Activated CD4-positive, alpha-beta memory T cell treated with anti-CD3 and anti-CD28 coated beads, Interleukin-2, amount 10 ng/mL, durations not matched to agents 7 days and 5 days (primary cell): ENCODE results near the gene CERT1. TPM values are rescaled to one million over a fixed set of nuclear protein-coding genes. Genes with fewer than 3 reads are reported as not detected.
A peak's percentile ranks its signal among the peaks of the same experiment; 100 is the strongest.
"Not testable (repeated sequence)": the region's sequence is repeated elsewhere in the genome, so short reads cannot be mapped to it uniquely, and the experiment has no call there.

Source experiments
- CTCF ChIA-PET: fragments of 350-600 bp; sonication (Branson Sonifier 250); formaldehyde crosslinking; loops from one replicate; lab custom pipeline; 2021; ENCODE audit warnings: antibody characterized with exemption, inconsistent platforms; lab: Charles Lee
- POLR2A ChIA-PET: fragments of 350-600 bp; sonication (Branson Sonifier 250); formaldehyde crosslinking; loops from one replicate; lab custom pipeline; 2021; ENCODE audit warnings: antibody characterized with exemption; lab: Charles Lee
- DNase-seq: peaks from one replicate; pipeline ENCODE4 v3.0.0-alpha.2; 2020
- H3K27ac Mint-ChIP-seq: one replicate; pipeline ENCODE4 v1.8.0; 2021; ENCODE audit warnings: mild to moderate bottlenecking, mixed read lengths
- H3K27me3 Mint-ChIP-seq: one replicate; pipeline ENCODE4 v1.8.0; 2021; ENCODE audit warnings: mixed read lengths
- H3K36me3 Mint-ChIP-seq: one replicate; pipeline ENCODE4 v1.8.0; 2021; ENCODE audit warnings: low read depth, mixed read lengths
- H3K4me1 Mint-ChIP-seq: one replicate; pipeline ENCODE4 v1.8.0; 2021; ENCODE audit warnings: mixed read lengths
- H3K4me3 Mint-ChIP-seq: one replicate; pipeline ENCODE4 v1.8.0; 2021; ENCODE audit warnings: mild to moderate bottlenecking, mixed read lengths
- H3K9me3 Mint-ChIP-seq: one replicate; pipeline ENCODE4 v1.8.0; 2021; ENCODE audit warnings: mixed read lengths
- total RNA-seq, 2 experiments: library from RNA; stranded (reverse); gene quantifications; one replicate each; pipeline ENCODE4 v1.2.3, GENCODE V29; 2021

CERT1 gene
- total RNA-seq, 2 experiments from 2014 or later = 36.2 to 39.7 TPM

- peaks cover 37% of the 10 kb centered on the region for H3K36me3 Mint-ChIP-seq
- no peak for DNase-seq
- H3K9me3 Mint-ChIP-seq = no peaks in the 10 kb centered on the region
- no peak overlapping the region for H3K4me3 Mint-ChIP-seq
- H3K4me1 Mint-ChIP-seq = peaks cover 54% of the 10 kb centered on the region
- CTCF ChIA-PET = no interaction called here
- H3K27me3 Mint-ChIP-seq = no peaks in the 10 kb centered on the region
- POLR2A ChIA-PET = no interaction called here
- H3K27ac Mint-ChIP-seq = no peak overlapping the region
Measured at GRCh38 chr5:75514323-75514722, 2.9 kb upstream of the CERT1 start.

GRCh38 chr5:75513841-75514240 is 2.4 kb upstream of the CERT1 start:
- ChIA-PET POLR2A (no interaction called here), CTCF (no interaction called here)
- DNase-seq = no peak
- no peak overlapping the region for H3K27ac Mint-ChIP-seq
- H3K9me3 Mint-ChIP-seq = no peaks in the 10 kb centered on the region
- no peaks in the 10 kb centered on the region for H3K27me3 Mint-ChIP-seq
- H3K4me1 Mint-ChIP-seq = peaks cover 51% of the 10 kb centered on the region
- H3K4me3 Mint-ChIP-seq = no peak overlapping the region
- H3K36me3 Mint-ChIP-seq = peaks cover 33% of the 10 kb centered on the region

GRCh38 chr5:75512383-75513074 is 1.1 kb upstream of the CERT1 start:
- no peaks in the 10 kb centered on the region for H3K27me3 Mint-ChIP-seq
- H3K4me3 Mint-ChIP-seq = peak overlapping the region; percentile 95
- H3K9me3 Mint-ChIP-seq = no peaks in the 10 kb centered on the region
- POLR2A ChIA-PET = interaction anchor here (1.0 to 4.3 kb wide), 11 partner anchors 8 to 1518 kb away, joined by 3 to 31 read pairs (median 4); partner anchors contain the start of genes AGGF1, GCNT4, HMGCR and POC5
- H3K36me3 Mint-ChIP-seq = peaks cover 32% of the 10 kb centered on the region
- H3K4me1 Mint-ChIP-seq = peaks cover 56% of the 10 kb centered on the region
- CTCF ChIA-PET = interaction anchor here (0.6 to 1.2 kb wide), 2 partner anchors 276 to 575 kb away, joined by 3 to 5 read pairs; partner anchors contain the start of gene ANKRD31
- DNase-seq = no peak
- peak overlapping the region; percentile 86 for H3K27ac Mint-ChIP-seq

- no peak for DNase-seq
- ChIA-PET POLR2A (interaction anchor here (0.8 to 4.3 kb wide), 10 partner anchors 9 to 1032 kb away, joined by 3 to 31 read pairs (median 4); partner anchors contain the start of genes ANKRD31, GCNT4, HMGCR and POC5), CTCF (interaction anchor here (1.0 kb wide), 2 partner anchors 170 to 1608 kb away, joined by 3 read pairs; no protein-coding TSS in a partner anchor)
- Mint-ChIP-seq H3K27ac (peak overlapping the region; percentile 86), H3K36me3 (peaks cover 29% of the 10 kb centered on the region), H3K4me1 (peaks cover 54% of the 10 kb centered on the region), H3K9me3 (no peaks in the 10 kb centered on the region), H3K27me3 (no peaks in the 10 kb centered on the region), H3K4me3 (peak overlapping the region; percentile 95)
Measured at GRCh38 chr5:75510836-75511434, 494 bp downstream of the CERT1 start.

GRCh38 chr5:75510417-75510835 is 1.0 kb downstream of the CERT1 start:
- H3K4me1 Mint-ChIP-seq = peaks cover 55% of the 10 kb centered on the region
- peak overlapping the region; percentile 95 for H3K4me3 Mint-ChIP-seq
- ChIA-PET CTCF (interaction anchor here (1.0 to 1.3 kb wide), 3 partner anchors 71 to 1608 kb away, joined by 3 read pairs; no protein-coding TSS in a partner anchor), POLR2A (interaction anchor here (0.8 to 4.3 kb wide), 9 partner anchors 10 to 1032 kb away, joined by 3 to 31 read pairs (median 3); partner anchors contain the start of genes HMGCR and POC5)
- H3K36me3 Mint-ChIP-seq = peaks cover 29% of the 10 kb centered on the region
- H3K9me3 Mint-ChIP-seq = no peaks in the 10 kb centered on the region
- no peaks in the 10 kb centered on the region for H3K27me3 Mint-ChIP-seq
- peak overlapping the region; percentile 86 for H3K27ac Mint-ChIP-seq
- peak; percentile 25 for DNase-seq

GRCh38 chr5:75509956-75510355 is 1.5 kb downstream of the CERT1 start:
- Mint-ChIP-seq H3K27ac (no peak overlapping the region), H3K4me1 (peaks cover 54% of the 10 kb centered on the region), H3K9me3 (no peaks in the 10 kb centered on the region), H3K27me3 (no peaks in the 10 kb centered on the region), H3K4me3 (peak overlapping the region; percentile 95), H3K36me3 (peaks cover 30% of the 10 kb centered on the region)
- ChIA-PET POLR2A (interaction anchor here (0.8 to 4.3 kb wide), 7 partner anchors 10 to 1033 kb away, joined by 3 to 31 read pairs (median 3); partner anchors contain the start of genes HMGCR and POC5), CTCF (interaction anchor here (1.0 to 1.5 kb wide), 4 partner anchors 70 to 1607 kb away, joined by 3 to 4 read pairs (median 3); partner anchors contain the start of gene HMGCR)
- no peak for DNase-seq

GRCh38 chr5:75509546-75509945 is 1.9 kb downstream of the CERT1 start:
- DNase-seq = no peak
- ChIA-PET POLR2A (interaction anchor here (1.0 to 4.3 kb wide), 5 partner anchors 59 to 208 kb away, joined by 3 to 31 read pairs (median 3); partner anchors contain the start of genes HMGCR and POC5), CTCF (interaction anchor here (1.3 to 1.5 kb wide), 2 partner anchors 70 to 173 kb away, joined by 3 to 4 read pairs; partner anchors contain the start of gene HMGCR)
- Mint-ChIP-seq H3K4me1 (peaks cover 54% of the 10 kb centered on the region), H3K9me3 (no peaks in the 10 kb centered on the region), H3K36me3 (peaks cover 32% of the 10 kb centered on the region), H3K27ac (no peak overlapping the region), H3K4me3 (peak overlapping the region; percentile 95), H3K27me3 (no peaks in the 10 kb centered on the region)

GRCh38 chr5:75507841-75508240 is 3.6 kb downstream of the CERT1 start:
- no peaks in the 10 kb centered on the region for H3K27me3 Mint-ChIP-seq
- POLR2A ChIA-PET = interaction anchor here (1.3 kb wide), 1 partner anchor 171 kb away, joined by 4 read pairs; the partner anchor contains the start of gene HMGCR
- H3K36me3 Mint-ChIP-seq = peaks cover 39% of the 10 kb centered on the region
- no peak overlapping the region for H3K27ac Mint-ChIP-seq
- H3K9me3 Mint-ChIP-seq = no peaks in the 10 kb centered on the region
- H3K4me1 Mint-ChIP-seq = peaks cover 37% of the 10 kb centered on the region
- DNase-seq = no peak
- no peak overlapping the region for H3K4me3 Mint-ChIP-seq
- CTCF ChIA-PET = interaction anchor here (0.8 to 1.0 kb wide), 2 partner anchors 271 to 761 kb away, joined by 3 read pairs; partner anchors contain the start of gene ANKRD31

- H3K9me3 Mint-ChIP-seq, POLR2A ChIA-PET, H3K27ac Mint-ChIP-seq, H3K27me3 Mint-ChIP-seq, DNase-seq, CTCF ChIA-PET, H3K4me3 Mint-ChIP-seq: not testable (repeated sequence)
- Mint-ChIP-seq H3K4me1 (peaks cover 27% of the 10 kb centered on the region), H3K36me3 (peaks cover 51% of the 10 kb centered on the region)
Measured at GRCh38 chr5:75505112-75505511, 6.3 kb downstream of the CERT1 start.

GRCh38 chr5:75498875-75499274 is 12.6 kb downstream of the CERT1 start:
- H3K9me3 Mint-ChIP-seq, CTCF ChIA-PET, H3K27me3 Mint-ChIP-seq, H3K4me1 Mint-ChIP-seq, DNase-seq, H3K27ac Mint-ChIP-seq, H3K4me3 Mint-ChIP-seq: not testable (repeated sequence)
- POLR2A ChIA-PET = interaction anchor here (0.6 kb wide), 1 partner anchor 32 kb away, joined by 4 read pairs; no protein-coding TSS in a partner anchor
- peaks cover 62% of the 10 kb centered on the region for H3K36me3 Mint-ChIP-seq

GRCh38 chr5:75498208-75498777 is 13.1 kb downstream of the CERT1 start:
- Mint-ChIP-seq H3K4me1 (peaks cover 3% of the 10 kb centered on the region), H3K36me3 (peaks cover 65% of the 10 kb centered on the region), H3K9me3 (peaks cover 3% of the 10 kb centered on the region), H3K27me3 (no peaks in the 10 kb centered on the region), H3K27ac (no peak overlapping the region), H3K4me3 (no peak overlapping the region)
- CTCF ChIA-PET = no interaction called here
- POLR2A ChIA-PET = interaction anchor here (0.6 kb wide), 1 partner anchor 755 kb away, joined by 3 read pairs; no protein-coding TSS in a partner anchor
- DNase-seq = no peak

- CTCF ChIA-PET = interaction anchor here (0.6 kb wide), 1 partner anchor 35 kb away, joined by 7 read pairs; no protein-coding TSS in a partner anchor
- Mint-ChIP-seq H3K36me3 (peaks cover 77% of the 10 kb centered on the region), H3K9me3 (peaks cover 3% of the 10 kb centered on the region), H3K27ac (no peak overlapping the region), H3K27me3 (no peaks in the 10 kb centered on the region), H3K4me1 (peaks cover 3% of the 10 kb centered on the region), H3K4me3 (no peak overlapping the region)
- DNase-seq = no peak
- POLR2A ChIA-PET = no interaction called here
Measured at GRCh38 chr5:75496026-75496425, 15.4 kb downstream of the CERT1 start.
